Stimulated activated CD4-positive, alpha-beta T cell treated with anti-CD3 and anti-CD28 coated beads, TNF-alpha, amount 100 ng/mL, for 48 hours (primary cell): ENCODE measurements around the gene DLGAP1.

Experiments
- DNase-seq, 3 donors: peaks; one replicate each; pipeline ENCODE4 v3.0.0-alpha.2; 2020; ENCODE audit warnings: low read depth in 3 of 3

The DLGAP1 gene

GRCh38 chr18:4286256-4286655, 168.9 kb downstream of the DLGAP1 start:
- no peak for DNase-seq

GRCh38 chr18:4285525-4285924, 169.6 kb downstream of the DLGAP1 start:
- no peak for DNase-seq

- DNase-seq = no peak
These were observed 170.6 kb downstream of the DLGAP1 start for GRCh38 chr18:4284528-4284927.

DNA sequence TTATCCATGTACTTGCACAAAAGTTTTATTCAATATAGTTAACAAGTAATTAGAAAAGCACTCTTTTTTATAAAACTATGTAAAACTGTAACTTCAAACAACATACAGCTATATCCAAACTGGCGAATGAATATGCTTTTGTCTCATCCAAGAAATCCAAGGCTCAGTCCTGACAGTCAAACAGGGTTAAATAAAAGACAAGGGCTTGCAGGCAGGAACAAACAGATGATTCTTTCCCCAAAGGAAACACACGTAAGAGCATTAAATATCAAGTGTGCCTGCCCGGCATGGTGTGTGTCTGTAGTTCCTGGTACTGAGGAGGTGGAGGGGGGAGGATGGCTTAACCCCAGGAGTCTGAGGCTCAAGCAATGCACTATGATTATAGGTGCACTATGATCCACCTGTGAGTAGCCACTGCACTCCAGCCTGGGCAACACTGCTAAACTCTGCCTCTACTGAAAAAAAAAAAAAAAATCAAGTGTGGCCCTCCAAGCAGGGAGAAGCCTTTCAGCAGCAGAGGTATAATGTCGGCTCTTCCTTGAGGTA, 171.3 kb downstream of the DLGAP1 start:
- no peak for DNase-seq

DNA sequence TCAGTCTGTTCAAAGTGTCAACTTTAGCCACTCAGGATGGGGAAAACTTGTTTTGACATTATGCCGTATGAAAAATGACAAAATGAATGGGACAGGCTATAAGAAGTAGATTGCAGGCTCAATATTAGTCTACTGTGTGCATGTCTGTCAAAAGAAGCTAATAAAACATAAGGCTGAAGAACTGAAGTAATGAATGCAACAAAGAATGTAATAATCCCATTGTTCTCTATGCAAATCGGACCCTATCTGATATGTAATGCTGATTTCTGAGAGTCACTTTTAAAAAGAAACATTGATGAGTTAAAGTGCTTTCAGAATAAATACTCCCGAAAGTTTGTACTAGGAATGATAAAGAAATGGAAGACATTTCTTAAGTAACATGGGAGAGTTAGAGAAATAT, 172.2 kb downstream of the DLGAP1 start:
- no peak for DNase-seq

DNA sequence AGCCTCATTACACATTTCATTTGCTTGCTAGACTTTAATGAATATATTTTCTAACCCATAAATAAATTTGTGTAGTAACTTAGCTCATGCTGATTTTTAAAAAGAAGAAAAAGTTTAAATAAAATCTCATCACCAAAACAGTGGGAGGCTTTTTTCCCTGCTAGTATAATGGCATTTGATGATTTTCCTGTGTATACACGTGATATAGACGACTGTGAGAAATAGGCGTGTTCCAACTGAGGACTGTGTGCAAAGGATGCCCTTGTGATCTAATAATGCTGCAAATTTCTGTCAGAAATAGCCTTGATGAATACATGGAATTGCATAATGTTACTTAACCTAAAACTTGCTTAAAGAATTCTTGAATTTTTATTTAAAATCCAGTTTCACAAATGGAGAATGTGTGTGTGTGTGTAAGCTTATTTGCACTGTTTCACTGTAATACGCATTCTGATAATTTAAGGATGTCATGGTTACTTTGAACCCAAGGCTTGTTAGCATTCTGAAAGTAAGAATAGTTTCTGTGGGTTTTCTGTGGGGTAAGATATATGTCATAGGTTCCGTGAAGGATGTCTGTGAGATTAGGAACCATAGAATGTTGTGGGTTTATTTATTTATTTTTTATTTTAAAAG, 178.0 kb downstream of the DLGAP1 start:
- no peak for DNase-seq

GRCh38 chr18:4271952-4272351, 183.2 kb downstream of the DLGAP1 start:
- DNase-seq = no peak

DNA sequence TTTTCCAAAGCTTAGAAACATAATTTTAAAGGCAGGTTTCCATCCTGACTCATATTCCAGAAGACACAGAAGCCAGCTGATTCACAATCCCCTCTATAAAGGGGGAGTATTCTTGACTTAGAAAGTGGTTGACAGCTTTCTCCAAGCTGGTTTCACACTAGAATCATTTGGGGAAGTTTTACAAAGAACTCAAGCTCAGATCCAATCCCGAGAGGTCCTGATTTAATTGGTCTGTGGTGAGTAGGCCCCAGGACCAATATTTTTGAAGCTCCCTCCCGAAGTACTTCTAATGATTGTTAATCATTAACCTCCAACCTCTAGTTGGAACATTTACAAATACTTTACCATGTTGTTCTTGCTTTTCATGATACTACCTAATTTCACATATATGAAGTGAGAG, 184.1 kb downstream of the DLGAP1 start:
- DNase-seq = no peak

DNA sequence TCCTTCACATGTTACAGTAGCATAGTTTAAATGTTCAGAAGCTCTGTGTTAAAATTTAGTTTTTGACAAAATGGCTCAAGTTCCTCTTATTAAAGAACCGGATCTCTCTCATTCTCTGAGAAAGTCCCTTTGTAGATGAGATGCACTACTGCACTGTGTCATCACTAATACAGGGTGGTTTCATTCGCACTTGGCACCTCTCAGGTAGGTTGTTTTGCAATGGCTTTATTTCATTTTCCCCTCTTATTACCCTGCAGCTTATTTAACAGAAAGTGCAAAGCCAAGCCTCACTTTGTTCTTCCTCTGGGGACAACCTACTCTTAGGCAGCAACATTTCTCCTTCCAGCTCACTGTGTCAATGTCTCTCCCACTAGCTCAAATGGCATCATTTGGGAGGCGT, 185.1 kb downstream of the DLGAP1 start:
- DNase-seq = no peak

GRCh38 chr18:4267641-4268040, 187.5 kb downstream of the DLGAP1 start:
- DNase-seq = no peak

DNA sequence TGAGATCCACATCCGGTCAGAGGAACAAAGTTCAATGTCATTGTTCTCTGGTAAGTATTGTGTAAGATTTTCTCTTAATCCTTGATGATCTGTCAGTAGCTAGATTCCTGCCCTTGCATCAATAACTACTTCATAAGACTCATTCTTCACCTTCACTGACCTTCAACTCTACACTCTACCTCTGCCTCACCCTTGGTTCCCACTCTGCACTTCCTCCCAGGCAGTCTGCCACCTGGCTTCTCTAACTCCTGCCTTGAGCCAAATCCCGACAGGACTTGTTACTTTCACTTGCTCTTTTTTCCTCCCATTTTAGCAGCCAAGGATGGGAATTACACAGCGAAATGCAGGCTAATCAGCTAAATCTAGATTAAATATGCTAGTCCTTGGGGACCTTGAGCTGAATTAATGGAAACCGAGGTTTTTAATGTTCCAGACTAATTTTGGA, 190.7 kb downstream of the DLGAP1 start:
- DNase-seq = no peak

GRCh38 chr18:4260107-4260506, 195.0 kb downstream of the DLGAP1 start:
- DNase-seq = no peak

- DNase-seq = no peak
These were observed 198.2 kb downstream of the DLGAP1 start for GRCh38 chr18:4256766-4257417.

DNA sequence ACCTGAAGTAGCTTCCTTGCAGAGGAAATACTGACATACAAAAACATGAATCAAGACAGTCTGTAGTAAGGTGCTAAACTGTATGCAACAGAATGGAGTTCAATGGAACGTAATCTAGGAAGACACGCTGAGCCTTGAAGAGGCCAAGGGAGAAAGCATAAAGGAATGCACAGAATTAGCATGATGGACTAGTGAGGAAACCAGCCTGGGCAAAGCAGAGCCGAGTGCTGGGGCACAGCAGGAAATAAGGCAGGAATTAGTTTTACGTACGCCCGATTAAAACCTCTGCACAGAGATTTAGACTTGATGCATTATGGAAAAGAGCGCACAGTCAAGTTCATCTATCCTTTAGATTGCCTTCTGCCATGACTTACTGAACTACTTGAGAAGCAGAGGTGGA, 200.3 kb downstream of the DLGAP1 start:
- no peak for DNase-seq

DNA sequence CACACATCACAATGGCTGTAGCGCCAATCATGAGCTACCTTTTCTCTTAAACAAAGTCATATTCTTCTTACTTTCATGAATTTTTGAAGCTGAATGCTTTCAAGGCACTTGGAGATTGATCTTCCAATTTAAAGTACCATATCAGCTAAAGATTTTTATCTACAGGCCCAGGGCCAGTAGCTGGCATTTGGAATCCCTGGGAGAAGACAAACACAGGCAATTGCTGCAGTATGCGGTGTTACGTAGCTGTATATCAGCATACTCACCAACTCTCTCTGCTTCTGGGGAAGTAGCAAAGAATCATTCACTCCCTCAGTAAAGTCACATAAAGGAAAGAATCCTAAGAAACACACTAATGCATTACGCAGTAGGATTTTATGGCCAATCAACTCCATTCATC, 202.3 kb downstream of the DLGAP1 start:
- DNase-seq = no peak

DNA sequence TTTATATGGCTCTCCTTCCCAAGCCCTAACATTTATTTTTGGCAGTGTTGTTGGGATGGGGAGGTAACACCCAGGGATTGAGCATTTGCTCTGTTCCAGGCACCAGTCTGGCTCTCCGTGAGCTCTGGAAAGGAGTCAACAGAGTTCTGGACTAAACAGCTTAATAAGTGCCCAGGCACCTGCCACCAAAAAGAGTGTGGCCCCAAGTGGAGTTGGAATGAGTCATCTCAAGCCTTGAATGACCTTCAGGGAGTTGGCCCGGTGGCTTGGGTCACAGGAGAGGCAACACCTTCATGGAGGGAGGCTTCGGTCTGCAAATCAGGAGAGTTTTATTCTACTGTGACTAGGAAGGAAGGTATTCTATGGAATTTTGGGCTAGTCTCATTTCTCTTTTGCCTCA, 203.2 kb downstream of the DLGAP1 start:
- DNase-seq = no peak

DNA sequence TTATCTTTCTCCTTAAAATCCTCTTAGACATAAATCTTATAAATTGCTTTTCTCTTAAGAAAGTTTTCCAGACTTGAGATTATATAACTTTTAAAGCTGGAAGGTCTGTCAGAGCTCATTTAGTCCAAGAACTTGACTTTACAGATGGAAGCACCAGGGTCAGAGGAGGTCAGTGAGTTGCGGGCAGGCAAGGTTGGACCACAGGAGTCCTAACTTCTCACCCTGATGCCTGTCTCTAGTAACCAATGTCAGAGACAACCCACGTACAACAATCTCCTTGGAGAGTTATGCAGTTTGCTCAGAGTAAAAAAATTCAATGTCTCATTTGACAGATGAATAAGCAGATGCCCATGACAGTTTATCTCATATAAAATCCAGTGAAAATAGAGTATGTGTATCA, 203.9 kb downstream of the DLGAP1 start:
- no peak for DNase-seq

GRCh38 chr18:4250141-4250540, 205.0 kb downstream of the DLGAP1 start:
- no peak for DNase-seq

DNA sequence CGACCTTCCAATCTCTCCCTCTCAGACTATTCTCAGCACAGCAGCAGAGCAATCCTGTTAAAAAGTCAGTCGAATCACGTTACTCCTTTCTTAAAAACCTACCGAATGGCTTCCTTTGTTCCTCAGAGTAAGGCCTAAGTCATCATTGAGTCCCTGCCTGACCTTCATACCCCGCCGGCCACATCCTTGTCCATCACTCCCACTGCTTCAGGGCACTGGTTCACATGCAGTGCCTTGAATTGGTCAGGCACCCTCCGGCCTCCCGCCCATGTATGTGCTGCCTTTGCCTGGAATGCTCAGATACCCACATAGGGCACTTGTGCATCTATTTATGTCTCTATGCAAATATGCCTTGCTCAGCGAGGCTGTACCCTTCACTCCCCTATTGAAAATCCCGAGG, 206.4 kb downstream of the DLGAP1 start:
- DNase-seq = no peak

DNA sequence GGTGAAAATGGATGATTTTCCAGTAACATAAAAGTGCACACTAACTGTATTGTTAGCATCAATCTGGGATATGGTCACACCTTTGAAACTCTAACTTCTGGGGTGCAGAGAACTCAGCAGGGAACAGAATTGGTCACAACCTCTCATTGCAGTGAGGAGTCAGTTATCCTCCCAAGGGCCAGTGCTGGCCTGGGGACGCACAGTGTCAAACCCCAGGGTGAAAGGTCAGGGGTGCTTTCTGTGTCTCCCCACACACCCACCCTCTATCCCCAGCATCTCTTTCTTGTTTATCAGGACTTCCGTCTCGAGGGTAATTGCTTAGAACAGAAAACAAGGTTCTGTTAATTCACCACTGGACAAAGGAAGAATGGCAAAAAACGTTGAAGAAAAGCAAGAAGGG, 208.7 kb downstream of the DLGAP1 start:
- no peak for DNase-seq

- DNase-seq = no peak
These were observed 209.7 kb downstream of the DLGAP1 start for GRCh38 chr18:4245456-4245855.

- DNase-seq = no peak
These were observed 212.5 kb downstream of the DLGAP1 start for GRCh38 chr18:4242431-4243161.

GRCh38 chr18:4241090-4241617, 214.0 kb downstream of the DLGAP1 start:
- no peak for DNase-seq
